Naive thymus-derived CD4-positive, alpha-beta T cell (primary cell): ENCODE data around the gene KRTAP20-3. TPM values are rescaled to one million over a fixed set of nuclear protein-coding genes. Genes with fewer than 3 reads are reported as not detected.

ENCODE experiments used
- ATAC-seq: fragments of 150-1000 bp; cut with Tn5 transposase; 2 replicates; pipeline ENCODE4 v1.10.0; 2021; ENCODE audit warnings: mild to moderate bottlenecking, moderate library complexity
- CTCF ChIA-PET: fragments of 350-600 bp; sonication (Branson Sonifier 250); formaldehyde crosslinking; loops from one replicate; lab custom pipeline; 2021; ENCODE audit warnings: antibody characterized with exemption; lab: Charles Lee
- POLR2A ChIA-PET: fragments of 350-600 bp; sonication (Branson Sonifier 250); formaldehyde crosslinking; loops from one replicate; lab custom pipeline; 2021; ENCODE audit warnings: antibody characterized with exemption, inconsistent platforms; lab: Charles Lee
- DNase-seq, 9 donors: peaks; one replicate each; pipeline versions ENCODE4 v3.0.0 to v3.0.0-alpha.2; 2020 to 2022; ENCODE audit warnings: mixed read lengths in 1 of 9
- H3K27ac ChIP-seq: one replicate; pipeline ENCODE4 v1.7.0; 2013; ENCODE audit warnings: mild to moderate bottlenecking, low read depth, low read length, moderate library complexity
- H3K27me3 ChIP-seq, 2 donors: one replicate each; pipeline ENCODE4 v1.7.0; 2013; ENCODE audit warnings: low read length in 2 of 2, mild to moderate bottlenecking in 2 of 2, moderate library complexity in 2 of 2; ENCODE audit not compliant: control insufficient read depth in 2 of 2, insufficient read depth in 2 of 2
- H3K36me3 ChIP-seq, 3 experiments: 1 replicate in 2 of 3; 2 replicates in 1 of 3; pipeline ENCODE4 v1.7.0; 2013; ENCODE audit warnings: low read length in 3 of 3, mild to moderate bottlenecking in 3 of 3, moderate library complexity in 1 of 3; ENCODE audit not compliant: insufficient read depth in 3 of 3, control insufficient read depth in 2 of 3
- H3K4me1 ChIP-seq, 2 donors: one replicate each; pipeline ENCODE4 v1.7.0; 2013; ENCODE audit warnings: low read length in 2 of 2, mild to moderate bottlenecking in 2 of 2, moderate library complexity in 1 of 2; ENCODE audit not compliant: control insufficient read depth in 2 of 2, insufficient read depth in 2 of 2
- H3K4me3 ChIP-seq: 2 replicates; pipeline ENCODE4 v1.7.0; 2013; ENCODE audit warnings: mild to moderate bottlenecking, low read length
- H3K9me3 ChIP-seq, 3 experiments: 1 replicate in 2 of 3; 2 replicates in 1 of 3; pipeline ENCODE4 v1.7.0; 2013; ENCODE audit warnings: low read length in 3 of 3; ENCODE audit not compliant: control insufficient read depth in 2 of 3
- H3K27ac Mint-ChIP-seq, 9 donors: one replicate each; pipeline ENCODE4 v1.8.0; 2020 to 2022; ENCODE audit warnings: mixed read lengths in 9 of 9, mild to moderate bottlenecking in 8 of 9, moderate library complexity in 5 of 9, inconsistent platforms in 2 of 9
- H3K27me3 Mint-ChIP-seq, 5 donors: one replicate each; pipeline ENCODE4 v1.8.0; 2021 to 2022; ENCODE audit warnings: mixed read lengths in 5 of 5, mild to moderate bottlenecking in 1 of 5
- H3K36me3 Mint-ChIP-seq, 5 donors: one replicate each; pipeline ENCODE4 v1.8.0; 2020 to 2022; ENCODE audit warnings: mixed read lengths in 5 of 5, mild to moderate bottlenecking in 3 of 5, inconsistent platforms in 1 of 5
- H3K4me1 Mint-ChIP-seq, 7 donors: one replicate each; pipeline ENCODE4 v1.8.0; 2020 to 2022; ENCODE audit warnings: mixed read lengths in 7 of 7, mild to moderate bottlenecking in 3 of 7, inconsistent platforms in 1 of 7
- H3K4me3 Mint-ChIP-seq, 10 donors: one replicate each; pipeline ENCODE4 v1.8.0; 2020 to 2022; ENCODE audit warnings: mild to moderate bottlenecking in 10 of 10, mixed read lengths in 10 of 10, moderate library complexity in 6 of 10, inconsistent platforms in 2 of 10
- H3K9me3 Mint-ChIP-seq, 11 donors: one replicate each; pipeline ENCODE4 v1.8.0; 2020 to 2022; ENCODE audit warnings: mixed read lengths in 11 of 11, mild to moderate bottlenecking in 4 of 11, inconsistent platforms in 1 of 11, moderate library complexity in 1 of 11
- intact Hi-C, 2 donors: fragments of 100-400 bp; cut with micrococcal nuclease; formaldehyde crosslinking; loops; one replicate each; pipeline ENCODE4 v1.15.1; 2023
- polyA plus RNA-seq, 2 donors: library from polyadenylated mRNA; unstranded; fragments of 300-500 nt; fragmentation: Illumina TruSeq; gene quantifications; one replicate each; pipeline ENCODE4 v1.2.3, GENCODE V29; 2021
- total RNA-seq, 6 experiments: library from RNA in 5 of 6; stranded (reverse) in 5 of 6; gene quantifications; 1 replicate in 5 of 6; 2 replicates in 1 of 6; pipeline ENCODE4 v1.2.3 and lab custom pipeline; 2021 to 2026

KRTAP20-3 gene
- total and polyA plus RNA-seq, 7 experiments from 2014 or later = not detected

DNA sequence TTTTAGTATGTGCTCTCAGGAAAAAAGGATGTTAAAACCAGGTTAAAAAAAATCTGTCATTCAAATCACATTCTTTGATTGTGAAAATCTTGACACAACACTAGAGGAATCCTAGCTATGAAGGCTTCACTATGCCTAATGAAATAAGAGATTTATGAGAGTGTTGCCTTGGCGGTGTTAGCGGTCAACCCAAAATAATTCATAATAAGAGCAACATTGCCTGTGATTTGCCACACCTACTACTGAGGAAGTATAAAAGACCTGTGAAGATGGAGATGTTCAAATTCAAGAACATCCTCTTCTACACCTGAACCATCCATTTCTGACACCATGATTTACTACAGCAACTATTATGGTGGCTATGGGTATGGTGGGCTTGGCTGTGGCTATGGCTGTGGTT lies 26.5 kb upstream of the KRTAP20-3 start, which contains the start of gene KRTAP20-1:
Gene KRTAP20-1, plus strand, starts transcription at position 301 of the 400 bp plus-strand sequence. Its CDS starts 30 bp downstream, at position 331.
- no peak for ATAC-seq

DNA sequence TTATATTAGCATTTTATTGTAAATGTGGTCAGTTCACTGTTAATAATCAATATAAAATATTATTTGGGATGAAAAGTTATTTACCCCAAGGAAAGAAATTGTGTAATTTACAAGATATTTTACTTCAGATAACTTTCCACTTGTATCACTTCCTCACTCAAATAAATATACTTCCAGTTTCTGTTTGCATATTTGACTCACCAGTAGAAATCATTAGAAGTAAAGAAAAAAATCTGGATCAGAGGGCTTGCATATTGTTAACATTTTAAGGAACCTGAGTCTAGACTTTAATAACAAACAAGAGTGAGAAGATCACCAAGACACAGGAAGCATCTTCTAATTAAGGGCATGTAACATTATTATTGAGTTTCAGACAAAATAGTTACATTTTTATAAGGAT lies 22.6 kb upstream of the KRTAP20-3 start:
- no peaks in the 10 kb centered on the region for H3K36me3 ChIP-seq
- H3K27ac ChIP-seq = no peak overlapping the region
- DNase-seq = no peak
- no peak for ATAC-seq
- ChIA-PET POLR2A (no interaction called here), CTCF (no interaction called here)
- no peak overlapping the region for H3K4me3 Mint-ChIP-seq
- intact Hi-C loops = no loop called here
- H3K9me3 Mint-ChIP-seq = peaks cover 0 to 6% (median 0%) of the 10 kb centered on the region in 11 donors
- no peaks in the 10 kb centered on the region for H3K9me3 ChIP-seq
- H3K27ac Mint-ChIP-seq = no peak overlapping the region
- no peaks in the 10 kb centered on the region for H3K4me1 Mint-ChIP-seq
- no peaks in the 10 kb centered on the region for H3K27me3 Mint-ChIP-seq
- H3K4me1 ChIP-seq = no peaks in the 10 kb centered on the region
- no peaks in the 10 kb centered on the region for H3K36me3 Mint-ChIP-seq
- H3K4me3 ChIP-seq = no peak overlapping the region
- no peaks in the 10 kb centered on the region for H3K27me3 ChIP-seq

More for the DNA sequence above, 26.5 kb upstream of the KRTAP20-3 start, which contains the start of gene KRTAP20-1:
- DNase-seq = no peak
- no peak within 1 kb of the TSS for H3K27ac Mint-ChIP-seq
- Histone ChIP-seq H3K27me3 (no peaks in the 10 kb centered on the region), H3K9me3 (no peaks in the 10 kb centered on the region), H3K4me1 (no peaks in the 10 kb centered on the region), H3K4me3 (no peak within 1 kb of the TSS), H3K36me3 (no peaks in the 10 kb centered on the region), H3K27ac (no peak within 1 kb of the TSS)
- H3K36me3 Mint-ChIP-seq = no peaks in the 10 kb centered on the region
- H3K27me3 Mint-ChIP-seq = no peaks in the 10 kb centered on the region
- peaks cover 0 to 3% (median 0%) of the 10 kb centered on the region in 11 donors for H3K9me3 Mint-ChIP-seq
- POLR2A ChIA-PET = no interaction called here
- CTCF ChIA-PET = no interaction called here
- H3K4me3 Mint-ChIP-seq = no peak within 1 kb of the TSS
- intact Hi-C loops = no loop called here
- no peaks in the 10 kb centered on the region for H3K4me1 Mint-ChIP-seq

DNA sequence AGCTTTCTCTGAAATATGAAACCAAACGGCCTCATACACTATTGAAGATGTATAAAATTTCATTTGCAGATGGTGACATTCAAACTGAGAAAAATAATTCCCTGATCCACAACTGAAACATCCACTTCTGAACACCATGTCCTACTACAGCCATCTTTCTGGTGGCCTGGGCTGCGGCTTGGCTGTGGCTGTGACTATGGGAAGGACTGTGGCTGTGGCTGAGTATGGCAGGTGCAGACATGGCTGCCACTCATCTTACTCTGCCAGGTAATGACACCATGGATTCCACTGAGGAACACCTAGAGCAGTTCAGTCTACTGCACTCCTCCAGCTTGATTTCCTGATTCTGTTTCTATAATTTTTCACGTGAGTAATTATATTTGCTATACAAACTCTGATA lies 22.1 kb upstream of the KRTAP20-3 start, which contains the start of gene KRTAP20-4:
Gene KRTAP20-4, plus strand, starts transcription at position 106 of the 400 bp plus-strand sequence.
- Mint-ChIP-seq H3K4me3 (no peak within 1 kb of the TSS), H3K27ac (no peak within 1 kb of the TSS), H3K9me3 (peaks cover 0 to 6% (median 0%) of the 10 kb centered on the region in 11 donors), H3K4me1 (no peaks in the 10 kb centered on the region), H3K27me3 (no peaks in the 10 kb centered on the region), H3K36me3 (no peaks in the 10 kb centered on the region)
- Histone ChIP-seq H3K27me3 (no peaks in the 10 kb centered on the region), H3K36me3 (no peaks in the 10 kb centered on the region), H3K4me1 (no peaks in the 10 kb centered on the region), H3K27ac (no peak within 1 kb of the TSS), H3K9me3 (no peaks in the 10 kb centered on the region), H3K4me3 (no peak within 1 kb of the TSS)
- ATAC-seq (no peak), DNase-seq (no peak)
- POLR2A ChIA-PET = no interaction called here
- CTCF ChIA-PET = no interaction called here
- intact Hi-C loops = no loop called here

DNA sequence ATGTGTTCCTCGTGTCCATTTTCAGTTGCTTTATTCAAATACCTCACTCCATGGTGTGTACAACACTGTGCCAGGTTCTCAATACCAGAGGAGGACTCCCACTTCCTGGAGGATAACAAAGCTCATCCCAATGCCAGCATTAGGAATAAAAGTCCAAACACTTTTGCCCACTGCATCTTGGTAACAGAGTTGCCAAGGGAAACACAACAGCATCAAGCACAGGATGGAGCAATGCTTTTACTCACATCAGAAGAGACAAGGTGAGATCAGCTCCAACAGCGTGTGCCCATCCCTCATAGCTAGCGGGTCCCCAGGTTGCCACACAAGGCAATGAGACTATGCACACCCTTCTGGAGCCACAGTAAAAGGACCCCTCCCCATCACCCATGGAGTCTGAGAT lies 19.3 kb upstream of the KRTAP20-3 start:
- ChIA-PET CTCF (no interaction called here), POLR2A (no interaction called here)
- no peaks in the 10 kb centered on the region for H3K36me3 Mint-ChIP-seq
- no peak for ATAC-seq
- Histone ChIP-seq H3K27ac (no peak overlapping the region), H3K4me3 (no peak overlapping the region), H3K36me3 (no peaks in the 10 kb centered on the region), H3K9me3 (no peaks in the 10 kb centered on the region), H3K4me1 (no peaks in the 10 kb centered on the region), H3K27me3 (no peaks in the 10 kb centered on the region)
- H3K4me3 Mint-ChIP-seq = no peak overlapping the region
- DNase-seq = no peak
- peaks cover 0 to 3% (median 0%) of the 10 kb centered on the region in 5 donors for H3K27me3 Mint-ChIP-seq
- H3K9me3 Mint-ChIP-seq = peaks cover 0 to 6% (median 0%) of the 10 kb centered on the region in 11 donors
- no peaks in the 10 kb centered on the region for H3K4me1 Mint-ChIP-seq
- intact Hi-C loops = no loop called here
- H3K27ac Mint-ChIP-seq = no peak overlapping the region

DNA sequence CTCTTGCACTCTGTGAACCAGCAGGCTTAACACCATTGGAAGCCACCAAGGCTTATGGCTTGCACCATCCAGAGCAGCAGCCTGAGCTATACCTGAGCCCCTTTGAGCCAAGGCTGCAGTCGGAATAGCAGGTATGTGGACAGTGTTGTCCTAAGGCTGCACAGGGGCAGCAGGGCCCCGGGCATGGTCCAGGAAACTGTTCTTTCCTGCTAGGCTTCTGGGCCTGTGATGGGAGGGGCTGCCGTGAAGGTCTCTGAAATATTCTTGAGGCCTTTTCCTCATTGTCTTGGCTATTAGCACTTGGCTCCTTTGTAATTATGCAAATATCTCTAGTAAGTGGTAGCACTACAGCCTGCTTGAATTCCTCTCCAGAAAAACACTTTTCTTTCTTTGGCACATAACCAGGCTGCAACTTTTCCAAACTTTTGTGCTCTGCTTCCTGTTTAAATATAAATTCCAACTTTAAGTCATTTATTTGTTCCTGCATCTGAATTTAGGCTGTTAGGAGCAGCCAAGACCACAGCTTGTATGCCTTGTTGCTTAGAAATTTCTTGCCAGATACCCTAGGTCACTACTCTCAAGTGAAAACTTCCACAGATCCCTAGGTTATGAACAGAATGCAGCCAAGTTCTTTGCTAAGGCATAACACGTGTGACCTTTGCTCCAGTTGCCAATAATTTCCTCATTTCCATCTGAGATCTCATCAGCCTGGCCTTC lies 17.1 kb upstream of the KRTAP20-3 start:
- intact Hi-C loops = no loop called here

DNA sequence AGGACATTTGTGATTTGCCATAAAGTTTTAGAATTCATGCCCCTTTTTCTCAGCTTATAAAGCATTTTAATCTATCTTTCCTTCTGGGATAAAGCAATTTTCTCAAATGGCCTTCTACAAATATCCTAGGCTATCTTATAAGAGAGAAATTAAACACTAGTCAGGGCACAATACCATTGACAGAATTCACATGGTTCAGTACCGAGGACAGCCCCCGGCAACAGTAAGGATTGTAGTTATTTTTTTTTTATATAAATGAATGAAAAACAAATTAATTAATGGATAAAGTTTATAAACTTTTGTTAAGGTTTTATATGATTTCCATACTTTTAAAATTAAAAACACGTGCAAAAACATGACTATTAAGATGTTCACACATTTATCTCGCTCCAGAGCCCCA lies 14.6 kb upstream of the KRTAP20-3 start:
- H3K4me1 Mint-ChIP-seq = no peaks in the 10 kb centered on the region
- H3K27ac Mint-ChIP-seq = no peak overlapping the region
- H3K27me3 Mint-ChIP-seq = peaks cover 0 to 10% (median 0%) of the 10 kb centered on the region in 5 donors
- Histone ChIP-seq H3K36me3 (no peaks in the 10 kb centered on the region), H3K4me1 (no peaks in the 10 kb centered on the region), H3K27ac (no peak overlapping the region), H3K27me3 (no peaks in the 10 kb centered on the region), H3K9me3 (no peaks in the 10 kb centered on the region), H3K4me3 (no peak overlapping the region)
- DNase-seq (no peak), ATAC-seq (no peak)
- peaks cover 0 to 10% (median 0%) of the 10 kb centered on the region in 11 donors for H3K9me3 Mint-ChIP-seq
- CTCF ChIA-PET = no interaction called here
- POLR2A ChIA-PET = no interaction called here
- no peaks in the 10 kb centered on the region for H3K36me3 Mint-ChIP-seq
- intact Hi-C loops = no loop called here
- no peak overlapping the region for H3K4me3 Mint-ChIP-seq

More for the DNA sequence above, 17.1 kb upstream of the KRTAP20-3 start:
- Histone ChIP-seq H3K36me3 (no peaks in the 10 kb centered on the region), H3K27me3 (no peaks in the 10 kb centered on the region), H3K4me3 (no peak overlapping the region), H3K9me3 (no peaks in the 10 kb centered on the region), H3K4me1 (no peaks in the 10 kb centered on the region), H3K27ac (no peak overlapping the region)
- ChIA-PET POLR2A (no interaction called here), CTCF (no interaction called here)
- no peak overlapping the region for H3K4me3 Mint-ChIP-seq
- H3K4me1 Mint-ChIP-seq = no peaks in the 10 kb centered on the region
- ATAC-seq (no peak), DNase-seq (no peak)
- H3K36me3 Mint-ChIP-seq = no peaks in the 10 kb centered on the region
- peaks cover 0 to 6% (median 0%) of the 10 kb centered on the region in 11 donors for H3K9me3 Mint-ChIP-seq
- H3K27ac Mint-ChIP-seq = no peak overlapping the region
- H3K27me3 Mint-ChIP-seq = peaks cover 0 to 3% (median 0%) of the 10 kb centered on the region in 5 donors

DNA sequence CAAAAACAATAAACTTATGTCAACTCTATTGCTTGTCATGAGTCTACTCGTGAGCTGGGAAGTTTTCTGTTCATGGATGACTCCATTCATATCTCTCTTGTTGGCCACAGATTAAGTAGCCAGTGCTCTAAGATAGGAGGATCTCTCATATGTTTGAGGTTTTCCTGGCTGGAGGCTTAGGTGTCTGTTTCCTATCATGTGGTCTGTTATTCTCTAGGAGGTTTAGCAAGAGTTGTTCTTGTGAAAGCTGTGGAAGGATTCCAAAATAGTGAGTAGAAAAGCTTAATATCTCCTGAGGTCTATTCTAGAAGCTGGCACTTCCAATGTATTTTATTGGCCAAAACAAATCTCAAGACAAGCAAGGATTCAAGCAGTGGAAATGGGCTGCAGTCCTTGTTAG lies 13.5 kb upstream of the KRTAP20-3 start:
- no peak for ATAC-seq
- H3K9me3 Mint-ChIP-seq = peaks cover 0 to 6% (median 0%) of the 10 kb centered on the region in 11 donors
- Histone ChIP-seq H3K4me1 (no peaks in the 10 kb centered on the region), H3K36me3 (no peaks in the 10 kb centered on the region), H3K27ac (no peak overlapping the region), H3K27me3 (no peaks in the 10 kb centered on the region), H3K9me3 (no peaks in the 10 kb centered on the region), H3K4me3 (no peak overlapping the region)
- no peak overlapping the region for H3K4me3 Mint-ChIP-seq
- H3K36me3 Mint-ChIP-seq = no peaks in the 10 kb centered on the region
- CTCF ChIA-PET = no interaction called here
- no peak overlapping the region for H3K27ac Mint-ChIP-seq
- peaks cover 0 to 10% (median 0%) of the 10 kb centered on the region in 5 donors for H3K27me3 Mint-ChIP-seq
- POLR2A ChIA-PET = no interaction called here
- no peaks in the 10 kb centered on the region for H3K4me1 Mint-ChIP-seq
- DNase-seq = no peak
- intact Hi-C loops = no loop called here
